Esophagus squamous epithelium (tissue), 4 donors: Measurements from ENCODE around the gene DLG5.

ENCODE experiments used
- POLR2A ChIP-seq, 4 donors: fragments of 450-650 bp; IDR thresholded peaks; one replicate each; pipeline ENCODE4 v1.6.1; 2017; ENCODE audit warnings: antibody characterized with exemption in 4 of 4, mild to moderate bottlenecking in 4 of 4, moderate library complexity in 3 of 4
- TF ChIP-seq, protein P1 (sequence below), 6 experiments: fragments of 450-650 bp in 4 of 6; fragments of 200-600 bp in 2 of 6; sonication (generic) in 2 of 6; IDR thresholded peaks; one replicate each; pipeline ENCODE4 v1.5.1; 2016 to 2019; ENCODE audit warnings: antibody characterized with exemption in 6 of 6, mild to moderate bottlenecking in 4 of 6, moderate library complexity in 4 of 6

DNA sequence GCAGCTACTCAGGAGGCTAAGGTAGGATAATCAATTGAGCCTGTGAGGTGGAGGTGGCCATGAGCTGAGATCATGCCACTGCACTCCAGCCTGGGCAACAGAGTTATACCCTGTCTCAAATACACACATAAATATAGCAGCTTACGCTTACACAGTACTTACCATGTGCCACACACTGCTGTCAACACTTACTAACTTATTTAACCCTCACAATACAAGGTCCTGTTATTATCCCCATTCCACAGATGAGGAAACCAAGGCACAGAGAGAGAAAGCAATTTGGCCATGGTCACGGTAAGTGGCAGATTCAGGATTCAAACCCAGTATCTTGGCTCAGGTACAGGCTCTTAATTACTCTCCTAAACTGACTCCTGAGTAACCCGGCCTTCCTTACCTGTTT, 19.1 kb downstream of the DLG5 start:
- TF ChIP-seq, protein P1, sequence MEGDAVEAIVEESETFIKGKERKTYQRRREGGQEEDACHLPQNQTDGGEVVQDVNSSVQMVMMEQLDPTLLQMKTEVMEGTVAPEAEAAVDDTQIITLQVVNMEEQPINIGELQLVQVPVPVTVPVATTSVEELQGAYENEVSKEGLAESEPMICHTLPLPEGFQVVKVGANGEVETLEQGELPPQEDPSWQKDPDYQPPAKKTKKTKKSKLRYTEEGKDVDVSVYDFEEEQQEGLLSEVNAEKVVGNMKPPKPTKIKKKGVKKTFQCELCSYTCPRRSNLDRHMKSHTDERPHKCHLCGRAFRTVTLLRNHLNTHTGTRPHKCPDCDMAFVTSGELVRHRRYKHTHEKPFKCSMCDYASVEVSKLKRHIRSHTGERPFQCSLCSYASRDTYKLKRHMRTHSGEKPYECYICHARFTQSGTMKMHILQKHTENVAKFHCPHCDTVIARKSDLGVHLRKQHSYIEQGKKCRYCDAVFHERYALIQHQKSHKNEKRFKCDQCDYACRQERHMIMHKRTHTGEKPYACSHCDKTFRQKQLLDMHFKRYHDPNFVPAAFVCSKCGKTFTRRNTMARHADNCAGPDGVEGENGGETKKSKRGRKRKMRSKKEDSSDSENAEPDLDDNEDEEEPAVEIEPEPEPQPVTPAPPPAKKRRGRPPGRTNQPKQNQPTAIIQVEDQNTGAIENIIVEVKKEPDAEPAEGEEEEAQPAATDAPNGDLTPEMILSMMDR (IDR thresholded peaks at IDR 0.05): no peak
- TF ChIP-seq POLR2A (IDR thresholded peaks at IDR 0.05): no peak
